ENCODE results near the gene MRPL9. TPM values are rescaled to one million over a fixed set of nuclear protein-coding genes. Genes with fewer than 3 reads are reported as not detected.

MRPL9 gene
- total RNA-seq, 2 donors from 2014 or later = 47.9 to 65.7 TPM

- H3K4me1 ChIP-seq (ENCODE audit: control insufficient read depth in 1 of 2, low read depth in 2 of 2) = peaks cover 3 to 28% of the 10 kb centered on the region in 2 donors
- no peak for ATAC-seq (ENCODE audit: insufficient number of reproducible peaks, low FRiP score, low read depth)
- no peaks in the 10 kb centered on the region for H3K27me3 ChIP-seq (replicated peaks; ENCODE audit: insufficient read depth)
- no peaks in the 10 kb centered on the region for H3K9me3 ChIP-seq
- DNase-seq (ENCODE audit: low spot score) = no peak
- H3K36me3 ChIP-seq = no peaks in the 10 kb centered on the region
- H3K4me3 ChIP-seq = no peak overlapping the region
- no peak for TF ChIP-seq CTCF (IDR thresholded peaks at IDR 0.05)
- no peak overlapping the region for H3K27ac ChIP-seq
These were observed 46.9 kb downstream of the MRPL9 start for GRCh38 chr1:151716405-151716762.

- Histone ChIP-seq H3K4me3 (no peak overlapping the region), H3K27me3 (replicated peaks; ENCODE audit: insufficient read depth) (no peaks in the 10 kb centered on the region), H3K9me3 (no peaks in the 10 kb centered on the region), H3K27ac (no peak overlapping the region), H3K36me3 (no peaks in the 10 kb centered on the region), H3K4me1 (ENCODE audit: control insufficient read depth in 1 of 2, low read depth in 2 of 2) (peaks cover 3 to 27% of the 10 kb centered on the region in 2 donors)
- no peak for ATAC-seq (ENCODE audit: insufficient number of reproducible peaks, low FRiP score, low read depth)
- no peak for TF ChIP-seq CTCF (IDR thresholded peaks at IDR 0.05)
- DNase-seq (ENCODE audit: low spot score) = no peak
These were observed 47.4 kb downstream of the MRPL9 start for GRCh38 chr1:151715726-151716404.

- Histone ChIP-seq H3K4me3 (no peak overlapping the region), H3K36me3 (no peaks in the 10 kb centered on the region), H3K4me1 (ENCODE audit: control insufficient read depth in 1 of 2, low read depth in 2 of 2) (peaks cover 3 to 21% of the 10 kb centered on the region in 2 donors), H3K27me3 (replicated peaks; ENCODE audit: insufficient read depth) (no peaks in the 10 kb centered on the region), H3K9me3 (no peaks in the 10 kb centered on the region), H3K27ac (no peak overlapping the region)
- no peak for DNase-seq (ENCODE audit: low spot score)
- no peak for TF ChIP-seq CTCF (IDR thresholded peaks at IDR 0.05)
- no peak for ATAC-seq (ENCODE audit: insufficient number of reproducible peaks, low FRiP score, low read depth)
These were observed 48.2 kb downstream of the MRPL9 start for GRCh38 chr1:151714820-151715725.

- Histone ChIP-seq H3K4me3 (no peak overlapping the region), H3K27ac (no peak overlapping the region), H3K27me3 (replicated peaks; ENCODE audit: insufficient read depth) (no peaks in the 10 kb centered on the region), H3K36me3 (no peaks in the 10 kb centered on the region), H3K4me1 (ENCODE audit: control insufficient read depth in 1 of 2, low read depth in 2 of 2) (peaks cover 3 to 21% of the 10 kb centered on the region in 2 donors), H3K9me3 (no peaks in the 10 kb centered on the region)
- DNase-seq (ENCODE audit: low spot score) (no peak), ATAC-seq (ENCODE audit: insufficient number of reproducible peaks, low FRiP score, low read depth) (no peak)
- no peak for TF ChIP-seq CTCF (IDR thresholded peaks at IDR 0.05)
These were observed 49.4 kb downstream of the MRPL9 start for GRCh38 chr1:151713874-151714273.

GRCh38 chr1:151713044-151713443, 50.3 kb downstream of the MRPL9 start:
- no peak for ATAC-seq (ENCODE audit: insufficient number of reproducible peaks, low FRiP score, low read depth)

More at GRCh38 chr1:151713044-151713443, 50.3 kb downstream of the MRPL9 start:
- Histone ChIP-seq H3K27me3 (replicated peaks; ENCODE audit: insufficient read depth) (no peaks in the 10 kb centered on the region), H3K36me3 (no peaks in the 10 kb centered on the region), H3K9me3 (no peaks in the 10 kb centered on the region), H3K4me1 (ENCODE audit: control insufficient read depth in 1 of 2, low read depth in 2 of 2) (peaks cover 3 to 14% of the 10 kb centered on the region in 2 donors), H3K4me3 (no peak overlapping the region), H3K27ac (no peak overlapping the region)
- DNase-seq (ENCODE audit: low spot score) = no peak
- no peak for TF ChIP-seq CTCF (IDR thresholded peaks at IDR 0.05)
